HG02798 (cell line): ENCODE results near the gene MPI.
A peak's percentile ranks its signal among the peaks of the same experiment; 100 is the strongest.
"Not testable (repeated sequence)": the region's sequence is repeated elsewhere in the genome, so short reads cannot be mapped to it uniquely, and the experiment has no call there.

Experiments
- ATAC-seq: cut with Tn5 transposase; IDR thresholded peaks from one replicate; pipeline ENCODE4 v1.9.1; 2021; ENCODE audit warnings: mild to moderate bottlenecking; ENCODE audit not compliant: unreplicated experiment, poor library complexity

Gene MPI

GRCh38 chr15:74858369-74858740 is 31.5 kb upstream of the MPI start:
- ATAC-seq, result no peak

GRCh38 chr15:74863239-74864056 is 26.4 kb upstream of the MPI start:
- ATAC-seq, result no peak

GRCh38 chr15:74864296-74864695 is 25.5 kb upstream of the MPI start:
- no peak for ATAC-seq

- ATAC-seq, result no peak
These were observed 24.5 kb upstream of the MPI start for GRCh38 chr15:74865316-74865715.

GRCh38 chr15:74866090-74866489 is 23.8 kb upstream of the MPI start:
- no peak for ATAC-seq

- no peak for ATAC-seq
These were observed 22.3 kb upstream of the MPI start for GRCh38 chr15:74867466-74868038.

GRCh38 chr15:74868059-74868458 is 21.8 kb upstream of the MPI start:
- no peak for ATAC-seq

- ATAC-seq, result no peak
These were observed 20.5 kb upstream of the MPI start for GRCh38 chr15:74869372-74869725.

- ATAC-seq, result peak; percentile 35
These were observed 20.0 kb upstream of the MPI start for GRCh38 chr15:74869726-74870407.

GRCh38 chr15:74870436-74871215 is 19.2 kb upstream of the MPI start:
- no peak for ATAC-seq

GRCh38 chr15:74872702-74873035 is 17.2 kb upstream of the MPI start:
- ATAC-seq, result no peak

- ATAC-seq, result peak; percentile 87
These were observed 16.6 kb upstream of the MPI start, which contains the start of gene SCAMP2 for GRCh38 chr15:74873036-74873755. SCAMP2 (minus strand) TSS chr15:74873365; CDS start chr15:74873255, 110 bp downstream.

- ATAC-seq, result no peak
These were observed 16.0 kb upstream of the MPI start for GRCh38 chr15:74873756-74874424.

GRCh38 chr15:74878273-74878672 is 11.6 kb upstream of the MPI start:
- ATAC-seq, result no peak

- ATAC-seq, result no peak
These were observed 7.3 kb upstream of the MPI start for GRCh38 chr15:74882528-74882927.

GRCh38 chr15:74884428-74885223 is 5.2 kb upstream of the MPI start:
- no peak for ATAC-seq

- no peak for ATAC-seq
These were observed 4.4 kb upstream of the MPI start for GRCh38 chr15:74885461-74885860.

GRCh38 chr15:74887537-74888193 is 2.2 kb upstream of the MPI start:
- not testable (repeated sequence) for ATAC-seq
